Keratinocyte (primary cell): Measurements from ENCODE around the gene ADAM12.

ENCODE experiments used
- CTCF ChIP-seq, 3 experiments: IDR thresholded peaks in 1 of 3; conservative IDR thresholded peaks in 1 of 3; optimal IDR thresholded peaks in 1 of 3; 2 replicates in 2 of 3; 3 replicates in 1 of 3; pipeline versions ENCODE3 to v1.5.1; 2011; ENCODE audit warnings: low read length in 3 of 3, mild to moderate bottlenecking in 3 of 3, moderate library complexity in 2 of 3, control low read depth in 1 of 3, inconsistent platforms in 1 of 3; ENCODE audit not compliant: insufficient read depth in 2 of 3; ENCODE audit errors: extremely low read depth in 1 of 3
- EZH2 ChIP-seq: IDR thresholded peaks from one replicate; pipeline ENCODE4 v1.6.1; 2012; ENCODE audit warnings: inconsistent platforms, mild to moderate bottlenecking, low read length, moderate library complexity

GRCh38 chr10:125980521-125981035, 407.7 kb downstream of the ADAM12 start:
- TF ChIP-seq CTCF (optimal IDR thresholded peaks at IDR 0.05 in 1 of 3, IDR thresholded peaks at IDR 0.05 in 1 of 3, conservative IDR thresholded peaks at IDR 0.05 in 1 of 3; ENCODE audit: extremely low read depth in 1 of 3, insufficient read depth in 2 of 3, low read length in 3 of 3), result no peak
- no peak for TF ChIP-seq EZH2
